HCEC 1CT (cell line): ENCODE results near the gene KANK4.

ENCODE experiments used
- DNase-seq: peaks from one replicate; pipeline ENCODE4 v3.0.0-alpha.2; 2017

The KANK4 gene

DNA sequence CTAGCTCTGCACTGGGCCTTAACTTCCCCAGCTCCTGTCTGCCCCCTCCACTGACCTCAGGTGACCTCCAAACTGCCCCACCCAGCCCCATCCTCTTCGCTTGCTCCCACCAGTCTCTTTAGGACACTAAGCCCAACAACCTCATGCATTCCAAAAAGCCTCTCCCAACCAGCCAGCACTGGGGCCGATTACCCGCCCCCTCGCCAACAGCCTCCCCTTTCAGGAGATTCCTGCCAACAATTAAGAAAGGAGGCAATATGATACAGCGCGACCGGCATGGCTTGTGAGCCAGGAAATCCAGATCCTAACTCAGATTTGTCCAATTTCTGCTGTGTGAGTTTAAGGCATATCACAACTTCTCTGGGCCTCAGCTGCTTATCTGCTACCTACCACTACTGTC, 14.7 kb downstream of the KANK4 start:
- no peak for DNase-seq

DNA sequence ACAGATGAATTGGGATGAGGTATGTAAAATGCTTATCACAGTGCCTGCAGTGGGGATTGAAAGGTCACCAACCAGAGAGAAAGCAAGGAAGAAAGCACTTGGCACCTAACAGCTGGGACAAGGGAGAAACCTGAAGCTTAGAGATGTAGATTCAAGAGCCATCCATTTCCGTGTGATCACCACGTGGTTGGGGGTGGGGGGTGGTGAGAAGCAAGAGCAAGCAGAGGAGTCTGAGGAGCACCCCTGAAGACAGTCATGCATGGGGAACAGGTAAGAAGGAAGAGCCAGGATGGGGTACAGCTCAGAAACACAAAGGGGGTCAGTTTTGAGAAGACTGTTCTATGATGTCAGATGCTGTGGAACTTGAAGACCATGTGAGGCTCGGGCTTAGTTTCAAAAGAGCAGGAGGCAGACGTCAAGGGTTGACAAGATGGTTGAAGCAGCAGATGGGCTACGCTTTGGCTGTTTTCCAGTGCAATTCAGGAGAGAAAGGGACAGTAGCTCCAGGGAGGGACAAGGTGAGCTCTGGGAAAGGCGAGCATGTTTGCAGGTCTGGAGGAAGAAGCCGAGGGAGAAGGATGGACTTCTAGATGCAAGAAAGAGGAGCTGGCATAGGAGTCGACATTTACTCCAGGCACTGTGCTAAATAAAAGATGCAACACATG, 17.4 kb downstream of the KANK4 start:
- no peak for DNase-seq

DNA sequence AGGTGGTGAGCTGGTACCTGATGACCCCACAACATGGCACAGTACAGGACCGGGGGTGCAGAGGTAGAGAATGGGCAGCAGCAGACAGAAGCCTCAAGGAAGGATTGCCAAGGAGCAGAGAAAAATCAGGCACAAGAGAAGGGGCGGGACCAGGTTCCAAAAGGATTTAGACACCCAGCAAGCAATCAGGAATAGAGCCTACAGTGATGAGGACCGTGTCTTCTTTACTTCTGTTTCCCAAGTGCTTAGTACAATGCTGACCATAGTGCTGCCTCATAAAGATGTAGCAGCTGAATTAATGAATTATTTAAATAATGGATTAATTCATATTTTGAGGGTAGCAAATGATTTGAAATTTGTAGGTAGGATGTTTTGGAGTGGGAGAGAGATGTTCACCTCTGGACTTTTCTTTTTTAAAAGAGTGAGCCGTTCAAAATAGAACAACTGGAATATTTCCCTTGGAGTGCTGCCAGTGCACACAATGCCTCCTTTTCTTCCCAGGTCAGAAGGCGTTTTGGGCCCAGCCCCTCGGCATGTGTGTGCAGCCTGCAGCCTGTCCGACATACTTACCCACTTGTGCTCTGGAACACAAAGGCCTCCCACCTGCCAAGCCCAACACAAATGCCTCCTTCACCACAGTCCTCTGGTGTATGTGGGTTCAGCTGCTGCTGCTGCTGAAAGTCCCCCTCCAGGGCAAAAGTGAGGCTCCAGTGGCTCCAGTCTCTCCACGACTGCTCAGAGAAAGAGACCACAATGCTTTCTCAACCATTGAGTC, 19.6 kb downstream of the KANK4 start:
- DNase-seq = no peak

DNA sequence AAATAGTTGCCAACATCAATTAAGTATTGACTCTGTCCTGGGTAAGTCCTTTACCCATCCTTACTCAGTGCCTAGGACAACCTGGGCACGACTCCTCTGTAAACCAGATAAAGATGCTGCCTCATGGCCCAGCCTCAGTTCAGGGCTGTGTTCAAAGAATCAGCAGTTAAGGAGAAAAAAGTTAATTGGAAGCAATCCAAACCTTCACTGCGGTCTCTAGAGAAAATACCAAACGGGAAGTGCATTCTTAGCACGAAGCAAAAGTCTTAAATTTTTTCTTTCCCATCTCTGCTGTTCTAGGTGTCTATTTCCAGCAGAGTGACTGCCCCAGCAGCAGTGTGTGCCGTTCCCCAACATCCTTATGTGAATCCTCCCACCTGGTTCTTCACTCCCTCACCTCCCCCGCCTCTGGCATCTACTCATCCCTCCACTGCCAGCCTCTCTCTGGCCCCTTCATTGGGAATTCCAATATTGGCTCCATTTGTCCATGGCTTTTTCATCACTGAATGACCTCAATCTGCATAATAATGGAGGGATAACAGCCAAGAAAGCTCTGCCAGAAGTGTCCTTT, 23.2 kb downstream of the KANK4 start:
- no peak for DNase-seq

DNA sequence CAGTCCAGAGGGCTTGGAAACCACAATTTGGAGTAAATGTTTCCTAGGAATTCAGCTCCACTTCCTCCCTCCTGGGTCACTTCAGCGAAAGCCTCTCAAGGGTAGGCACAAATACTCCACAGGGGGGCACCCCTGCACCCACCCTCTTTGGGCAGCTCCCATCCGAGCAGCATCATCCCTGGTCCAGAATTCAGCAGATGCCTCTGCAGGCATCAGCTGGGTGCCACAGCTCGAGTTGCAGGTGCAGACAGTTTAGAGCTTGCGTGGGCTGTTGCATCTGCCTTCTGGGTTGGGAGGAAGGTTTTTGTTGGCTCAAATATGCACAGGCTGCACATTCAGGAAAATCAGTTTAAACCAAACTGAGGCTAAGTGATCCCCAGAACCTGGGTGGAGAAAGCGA, 25.0 kb downstream of the KANK4 start:
- no peak for DNase-seq

DNA sequence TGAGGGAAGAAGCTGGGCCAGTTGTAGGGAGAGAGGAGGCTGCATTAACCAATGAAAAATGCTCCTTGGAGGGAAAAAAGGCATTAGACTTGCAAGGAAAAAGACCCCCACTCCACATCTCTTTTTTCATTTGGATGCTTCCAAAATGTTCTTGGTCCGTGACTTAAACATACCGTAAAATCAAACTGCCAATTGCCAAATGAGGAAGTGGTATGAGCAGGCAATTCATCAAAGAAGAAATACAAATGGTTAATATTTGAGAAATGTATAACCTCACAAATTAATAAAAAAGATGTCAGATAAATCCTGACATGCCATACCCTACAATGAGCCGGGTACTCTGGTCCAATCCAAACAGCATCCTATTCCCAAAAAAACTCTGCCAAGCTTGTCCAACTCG, 30.6 kb downstream of the KANK4 start:
- no peak for DNase-seq

DNA sequence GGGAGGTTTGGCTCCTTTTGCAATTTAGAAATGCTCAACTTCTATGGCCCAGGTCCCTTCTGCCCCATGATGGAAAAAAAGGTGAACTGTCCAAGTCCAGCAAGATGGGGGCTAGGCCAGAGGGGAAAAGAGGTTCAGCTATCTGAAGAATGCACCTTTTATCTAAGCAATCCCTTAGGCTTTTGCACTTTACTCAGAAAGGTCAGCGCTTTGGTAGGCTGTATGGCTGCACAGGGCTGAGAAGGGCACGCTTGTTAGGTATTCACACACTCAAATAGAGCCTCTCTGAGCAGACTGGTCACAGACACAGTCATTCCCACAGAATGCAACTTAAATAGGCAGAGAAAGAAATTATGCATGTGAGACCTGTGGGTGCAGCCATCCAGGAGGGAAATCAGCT, 31.0 kb downstream of the KANK4 start:
- no peak for DNase-seq

DNA sequence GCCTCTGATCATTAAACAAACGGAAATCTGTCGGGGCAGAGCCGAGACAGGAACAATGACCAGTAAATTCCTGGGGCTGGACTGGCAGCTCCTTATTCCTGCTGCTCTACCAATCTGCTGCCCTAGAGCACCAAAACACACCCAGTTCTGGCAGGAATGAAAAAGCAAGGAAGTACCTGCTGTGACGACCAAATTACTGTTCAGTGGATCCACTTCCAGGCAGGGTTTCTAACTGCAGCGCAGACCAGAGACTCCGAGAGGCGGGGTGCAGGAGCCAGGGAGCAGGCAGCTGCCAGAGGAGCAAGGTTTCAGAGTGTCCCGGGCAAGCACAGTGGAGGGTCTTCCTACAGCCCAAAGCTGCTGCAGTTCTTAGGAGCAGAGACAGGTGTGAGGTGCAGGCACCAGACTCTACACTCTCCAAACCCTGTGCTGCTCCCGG, 32.4 kb downstream of the KANK4 start:
- DNase-seq = no peak

DNA sequence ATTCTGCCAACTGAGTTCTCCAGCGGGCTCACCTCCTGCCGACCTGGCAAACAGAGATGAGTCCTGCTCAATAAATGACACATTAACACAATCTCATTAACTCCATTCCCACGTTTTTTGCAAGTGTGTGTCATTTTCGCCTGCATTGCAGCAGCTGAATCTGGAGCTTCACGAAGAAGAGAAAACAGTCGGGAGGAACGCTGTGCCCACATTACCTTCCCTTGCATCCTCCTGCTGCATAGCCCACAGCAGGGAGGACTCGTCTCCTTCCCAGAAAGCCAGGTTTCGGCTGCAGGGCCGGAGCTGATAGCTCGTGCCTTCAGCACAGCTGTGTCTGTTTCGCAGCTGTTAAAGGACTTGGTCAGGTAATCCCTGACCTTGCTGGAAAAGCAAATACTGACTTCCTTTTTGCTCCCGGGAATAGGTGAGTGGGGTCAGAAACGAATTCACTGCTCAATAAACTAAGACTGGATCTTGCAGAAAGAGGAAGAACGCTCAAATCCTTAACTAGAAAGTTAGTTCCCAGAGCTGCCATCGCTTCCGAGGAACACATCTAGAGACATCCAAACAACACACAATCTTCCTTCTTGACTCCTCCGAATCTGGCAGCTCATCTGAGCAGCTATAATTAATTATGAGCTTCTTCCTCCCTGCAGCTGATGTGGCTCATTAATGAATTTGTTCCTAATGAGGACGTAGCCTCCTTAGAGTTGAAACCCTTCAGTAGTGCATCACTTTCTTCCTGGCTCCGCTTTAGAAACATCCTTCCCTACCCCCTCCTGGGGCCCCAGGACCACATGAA, 33.0 kb downstream of the KANK4 start:
- no peak for DNase-seq

DNA sequence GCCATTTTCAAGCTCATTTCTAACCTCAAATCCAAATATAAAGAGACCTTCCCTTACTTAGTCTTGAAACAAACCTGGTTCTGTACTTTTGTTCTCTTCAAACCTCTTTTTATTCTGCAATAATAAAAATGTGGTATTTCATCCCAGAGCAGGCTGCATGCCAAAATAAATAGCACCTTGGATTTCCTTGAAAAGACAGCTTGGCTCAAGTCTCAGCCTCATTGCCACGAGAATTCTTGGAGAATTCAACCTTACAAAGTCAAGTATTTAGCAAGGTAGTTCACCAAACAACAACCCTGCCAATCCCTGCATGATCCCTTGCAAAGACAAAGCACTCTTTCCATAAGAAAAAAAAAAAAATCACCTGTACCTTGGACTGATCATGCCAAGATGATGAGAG, 33.8 kb downstream of the KANK4 start:
- DNase-seq = no peak

DNA sequence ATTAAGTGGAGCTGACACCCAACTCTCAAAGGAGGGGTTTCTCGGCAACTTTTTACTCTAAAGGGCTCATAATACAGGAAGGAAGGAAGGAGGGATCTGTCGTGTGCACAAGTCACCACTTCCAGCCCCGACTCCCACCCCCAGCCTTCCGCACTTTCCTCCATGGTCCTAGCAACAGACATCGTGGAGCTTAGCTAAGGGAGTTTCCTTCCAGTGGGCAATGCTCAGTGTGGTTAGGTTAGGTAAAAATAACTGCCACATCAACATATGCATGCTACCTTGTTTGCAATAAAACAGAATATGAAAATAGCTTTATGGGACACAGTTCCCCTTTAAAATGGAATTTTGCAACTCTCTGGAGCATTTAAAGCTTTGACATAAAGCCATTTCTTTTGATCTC, 35.2 kb downstream of the KANK4 start:
- no peak for DNase-seq

DNA sequence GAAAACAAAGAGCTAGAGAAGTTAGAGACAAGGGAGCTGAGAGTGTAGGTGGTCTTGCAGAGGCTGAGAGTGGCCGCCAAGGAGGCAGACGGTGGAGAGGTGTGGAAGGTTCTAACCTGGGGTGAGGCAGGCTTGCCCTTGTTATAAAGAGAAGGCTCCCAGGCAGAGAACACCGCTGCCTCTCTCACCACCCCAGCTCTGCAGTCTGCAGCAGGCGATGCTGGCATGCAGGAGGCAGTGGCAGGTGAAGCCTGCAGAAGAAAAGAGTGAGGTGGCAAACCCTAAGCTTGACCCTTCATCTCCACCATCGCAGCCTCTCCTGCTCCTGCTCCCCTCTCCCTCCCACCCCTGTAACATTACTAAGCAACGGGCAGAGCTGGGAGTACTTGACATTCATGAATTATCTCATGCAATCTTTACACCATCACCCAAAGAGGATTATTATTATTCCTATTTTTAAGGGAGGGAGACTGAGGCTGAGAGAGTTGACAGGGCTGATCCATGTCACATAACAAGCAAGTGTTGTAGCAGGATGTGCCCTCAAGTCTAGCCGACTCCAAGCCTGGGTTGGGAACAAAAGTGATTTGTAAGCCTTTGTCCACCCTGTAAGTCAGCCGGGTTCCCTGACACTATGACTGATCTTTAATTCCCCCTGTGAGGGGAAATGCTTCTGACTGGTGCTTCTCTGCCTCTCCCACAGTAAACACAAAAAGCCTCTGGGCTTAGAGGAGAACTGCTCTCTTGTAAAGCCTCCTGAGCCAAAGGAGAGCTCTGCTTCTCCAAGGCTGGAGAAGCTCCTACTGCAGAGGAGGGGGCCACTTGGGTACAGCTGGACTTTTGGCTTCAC, 36.1 kb downstream of the KANK4 start:
- DNase-seq = no peak

DNA sequence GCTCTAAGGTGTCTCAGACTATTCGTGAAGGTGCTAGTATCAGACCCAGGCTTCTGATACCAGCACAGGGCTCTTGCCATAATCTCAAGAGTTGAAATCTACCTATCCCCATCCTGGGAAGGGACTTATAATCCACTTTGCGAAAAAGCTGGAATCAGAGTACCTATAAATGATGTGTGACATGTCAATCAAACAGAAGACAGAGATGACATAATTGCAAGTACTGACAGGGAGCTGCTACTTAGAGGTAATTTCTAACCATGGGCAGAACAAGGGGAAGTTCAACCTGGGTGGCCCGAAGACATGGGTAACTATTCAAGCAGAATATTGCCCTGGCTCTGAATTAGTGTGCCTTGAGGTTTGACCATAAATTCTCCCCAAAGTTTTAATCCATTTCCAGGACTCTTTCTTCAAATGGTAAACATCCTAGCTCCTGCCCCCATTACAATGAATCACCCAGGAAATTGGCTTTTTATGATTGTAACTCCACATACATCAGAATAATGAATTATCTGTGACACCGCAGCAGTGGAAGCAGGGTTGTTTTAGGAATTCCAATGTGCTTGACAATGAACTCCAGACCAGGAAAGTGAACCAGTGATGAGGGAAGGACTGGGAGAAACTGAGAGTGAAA, 37.2 kb downstream of the KANK4 start:
- no peak for DNase-seq

DNA sequence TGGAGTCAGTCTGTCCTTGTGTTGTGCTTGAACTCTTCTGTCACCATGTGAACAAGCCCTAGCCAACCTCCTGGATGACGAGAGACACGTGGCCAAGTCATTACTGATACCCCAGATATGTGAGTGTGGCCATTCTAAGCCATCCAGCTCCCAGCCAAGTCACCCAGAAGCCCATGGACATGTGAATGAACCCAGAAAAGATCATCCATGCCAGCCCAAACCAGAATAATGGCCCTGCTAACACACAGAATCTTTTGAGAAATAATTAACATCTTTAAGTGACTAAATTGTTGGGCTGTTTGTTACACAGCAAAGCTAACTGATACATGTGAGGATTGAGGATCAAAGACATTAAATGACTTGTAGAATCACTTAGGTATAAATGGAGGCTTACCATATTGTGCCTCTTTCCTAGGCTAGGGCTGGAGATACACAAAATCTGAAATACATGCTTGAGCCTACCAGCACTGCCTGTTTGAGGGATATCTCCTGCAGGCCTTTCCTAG, 38.2 kb downstream of the KANK4 start:
- no peak for DNase-seq

DNA sequence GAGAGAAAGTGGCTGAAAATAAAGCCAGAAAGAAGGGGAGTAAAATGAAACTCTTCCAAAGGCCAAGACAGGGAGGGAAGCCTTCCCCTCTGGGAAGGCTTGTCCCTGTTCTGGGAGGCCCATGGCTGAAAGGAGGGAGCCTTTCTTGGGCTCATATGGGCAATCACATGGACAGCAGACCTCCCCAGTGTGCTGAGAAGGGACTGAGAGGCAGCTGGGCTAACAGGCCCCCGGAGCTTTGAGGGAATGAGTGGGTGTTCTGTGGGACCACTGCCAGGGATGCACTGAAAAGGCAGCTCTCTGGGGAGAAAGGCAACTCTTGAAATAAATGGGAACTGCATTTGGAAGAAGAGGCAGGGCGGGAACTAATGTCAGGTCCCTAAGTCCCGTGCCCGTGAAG, 39.1 kb downstream of the KANK4 start:
- DNase-seq = no peak

DNA sequence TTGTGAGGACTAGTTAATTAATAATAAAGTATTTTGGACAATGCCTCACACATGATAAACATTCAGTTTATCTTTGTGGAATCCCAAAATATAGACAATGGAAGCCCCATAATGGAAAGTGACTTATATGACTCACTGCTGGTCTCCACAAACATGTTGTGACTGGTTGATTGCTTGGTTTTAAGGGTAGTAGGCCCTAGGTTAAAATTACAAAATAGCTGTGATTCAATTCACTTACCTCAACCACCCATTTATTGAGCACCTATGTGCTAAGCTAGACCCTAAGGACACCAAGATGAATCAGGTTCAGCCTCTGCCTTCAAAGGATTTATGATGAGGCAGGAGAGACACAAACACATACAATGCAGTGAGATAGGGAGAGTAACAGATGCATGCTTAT, 42.4 kb downstream of the KANK4 start:
- no peak for DNase-seq

DNA sequence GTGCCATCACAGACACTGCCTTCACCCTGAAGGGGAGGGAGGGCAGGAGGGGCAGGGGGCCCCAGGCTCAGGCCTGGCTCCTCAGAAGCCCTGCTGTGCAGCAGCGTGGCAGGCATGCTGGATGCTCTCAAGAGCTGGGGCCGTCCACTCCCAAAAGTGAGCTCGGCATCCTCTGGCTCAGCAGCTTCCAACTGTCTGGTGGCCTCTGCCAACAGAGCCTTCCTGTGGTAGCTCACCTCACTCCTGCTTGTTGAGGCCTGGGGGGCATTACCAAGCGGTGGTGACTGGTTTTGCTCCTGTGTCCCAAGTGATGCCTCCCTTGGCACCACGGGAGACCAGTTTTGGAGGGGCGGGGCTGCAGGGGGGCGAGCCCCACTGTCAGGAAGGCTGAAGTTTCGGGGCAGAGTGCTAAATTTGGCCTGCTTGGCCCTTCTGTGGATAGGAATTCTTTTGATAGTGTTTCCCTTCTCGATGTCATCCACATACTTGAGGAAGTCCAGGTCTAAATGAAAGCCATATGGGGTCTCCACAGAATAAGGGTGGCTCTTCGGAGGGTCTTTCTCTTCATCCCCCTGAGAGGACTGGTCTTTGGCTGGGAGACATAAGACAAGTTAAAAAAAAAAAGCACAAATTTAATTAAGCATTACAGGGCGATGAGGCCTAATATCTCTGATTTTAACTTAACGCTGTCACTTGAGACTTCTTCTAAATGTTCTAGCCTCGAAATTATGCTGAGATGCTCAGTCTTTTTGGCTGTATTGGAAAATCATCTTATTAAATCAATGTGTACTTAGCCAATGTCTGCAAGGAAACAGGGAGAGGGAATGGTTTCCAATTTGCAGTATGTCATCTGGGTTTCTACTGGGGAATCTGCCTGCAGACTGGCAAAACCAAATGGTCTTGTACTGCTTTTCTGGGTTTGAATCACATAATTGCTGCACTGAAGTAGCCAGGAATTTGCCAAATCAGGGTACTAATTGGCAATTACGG, 44.4 kb downstream of the KANK4 start:
- no peak for DNase-seq

DNA sequence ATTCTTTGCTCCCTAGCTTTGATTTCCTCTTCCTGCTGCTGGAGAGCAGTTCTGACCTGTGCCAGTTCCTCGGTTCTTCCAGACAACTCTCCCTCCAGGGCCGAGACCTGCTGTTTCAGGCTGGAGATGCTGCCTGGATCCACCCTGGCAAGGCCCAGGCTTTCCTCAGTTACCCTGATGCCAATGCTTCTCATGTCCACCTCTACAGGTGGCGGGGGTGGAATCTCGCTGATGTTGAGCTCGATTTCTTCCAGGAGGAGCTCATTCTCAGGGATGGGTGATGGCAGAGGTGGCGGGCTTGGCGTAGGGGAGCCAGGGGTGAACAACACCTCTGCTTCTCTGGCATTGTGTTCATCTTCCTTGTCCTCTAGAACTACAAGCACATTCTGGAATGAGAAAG, 45.3 kb downstream of the KANK4 start:
- no peak for DNase-seq

DNA sequence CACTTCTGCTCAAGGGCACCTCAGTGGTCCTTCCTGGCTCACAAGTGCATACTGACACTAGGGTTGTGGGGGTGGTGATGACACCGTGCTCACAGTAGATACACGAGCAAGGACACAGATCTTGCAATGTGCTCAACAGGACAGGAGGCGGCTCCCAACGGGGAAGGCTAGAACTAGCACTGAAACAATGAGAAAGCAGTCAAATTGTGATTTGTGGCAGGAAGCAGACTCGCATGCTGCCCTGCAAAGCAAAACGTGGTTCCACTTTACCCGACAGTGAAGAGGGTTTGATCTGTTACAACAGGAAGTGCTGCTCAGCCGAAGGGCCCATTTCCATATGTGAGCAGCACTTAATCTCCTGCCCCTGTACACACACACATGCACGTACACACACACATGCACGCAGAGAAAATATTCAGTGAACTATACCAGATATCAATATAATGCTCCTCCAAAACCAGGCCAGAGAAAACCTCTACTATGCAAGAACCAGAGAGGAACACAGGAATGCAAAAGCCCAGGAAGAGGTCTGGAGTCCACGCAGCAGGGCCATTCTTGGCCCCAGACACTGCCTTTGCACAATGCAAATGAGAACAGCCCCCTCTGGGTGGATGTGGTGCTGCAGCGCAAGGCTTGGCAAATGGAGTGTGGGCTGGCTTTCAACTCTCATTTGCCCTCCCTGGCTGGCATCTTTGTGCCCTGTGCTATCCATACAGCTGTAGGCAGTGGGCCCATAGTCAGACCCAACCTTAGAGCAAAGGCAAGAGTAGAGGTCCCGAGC, 47.1 kb downstream of the KANK4 start:
- no peak for DNase-seq

DNA sequence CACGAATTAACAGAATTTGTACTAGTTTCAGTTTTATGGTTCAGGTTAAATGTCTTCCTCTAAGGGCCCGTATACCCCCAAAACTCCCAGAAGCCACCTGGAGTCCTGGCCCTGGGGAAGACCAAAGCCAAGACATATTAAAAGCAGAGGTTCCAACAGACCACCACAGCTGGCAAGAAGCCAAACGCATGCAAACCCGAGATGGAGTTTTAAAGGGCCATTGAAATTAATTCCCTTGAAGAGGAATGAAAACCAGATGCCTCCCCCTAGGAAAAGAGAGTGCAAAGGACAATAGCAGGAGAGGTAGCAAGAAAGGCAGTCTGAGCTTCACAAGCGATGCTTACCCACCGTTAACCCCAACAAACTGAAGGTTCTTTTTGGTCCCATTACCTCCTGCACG, 48.1 kb downstream of the KANK4 start:
- no peak for DNase-seq
